ENCODE results near the gene ZSCAN31. TPM values are rescaled to one million over a fixed set of nuclear protein-coding genes. Genes with fewer than 3 reads are reported as not detected.

The ZSCAN31 gene
- polyA plus RNA-seq, 1 of the 3 experiments (the other 2 are of a cell fraction) = 1.9 TPM

DNA sequence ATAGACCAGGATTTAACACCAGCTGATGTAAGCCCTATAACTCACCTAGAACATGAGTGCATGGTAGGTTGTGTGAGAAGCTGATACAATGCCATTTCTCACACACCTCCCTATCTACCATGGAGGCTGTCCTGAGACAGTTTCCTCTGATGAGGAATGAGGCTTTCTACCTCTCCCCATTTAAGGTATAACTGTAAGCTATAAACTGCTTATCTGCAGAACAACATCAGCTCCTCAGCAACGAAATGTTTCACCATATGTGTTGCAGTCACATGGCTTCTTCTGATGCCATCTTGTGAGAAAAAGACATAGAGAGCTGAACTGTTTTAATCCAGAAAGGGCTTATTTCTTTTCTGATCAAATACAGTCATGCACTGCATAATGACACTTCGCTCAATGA is 34.5 kb upstream of the ZSCAN31 start:
- Histone ChIP-seq H3K9me3 (no peaks in the 10 kb centered on the region), H3K9me2 (no peaks in the 10 kb centered on the region), H3K4me3 (ENCODE audit: low read depth in 2 of 2, low read length in 1 of 2) (no peak overlapping the region), H3K4me1 (ENCODE audit: control insufficient read depth in 1 of 2, insufficient read depth in 2 of 2, low read depth in 1 of 2, low read length in 1 of 2) (no peaks in the 10 kb centered on the region), H2AFZ (ENCODE audit: low read depth) (no peak overlapping the region), H3K27me3 (ENCODE audit: insufficient read depth) (no peaks in the 10 kb centered on the region), H3K27ac (ENCODE audit: low read depth in 2 of 2, low read length in 1 of 2) (no peak overlapping the region), H3K4me2 (no peak overlapping the region), H3K9ac (no peak overlapping the region), H4K20me1 (ENCODE audit: insufficient read depth) (no peaks in the 10 kb centered on the region), H3F3A (replicated peaks; ENCODE audit: insufficient read depth) (peaks cover 8% of the 10 kb centered on the region), H3K79me2 (ENCODE audit: insufficient read depth) (no peaks in the 10 kb centered on the region), H3K36me3 (replicated peaks in 1 of 2; ENCODE audit: control insufficient read depth in 1 of 2, insufficient read depth in 2 of 2, low read length in 1 of 2) (peaks cover 7 to 10% of the 10 kb centered on the region in 2 experiments)
- DNase-seq = no peak
- ChIA-PET POLR2A (no interaction called here), CTCF (no interaction called here)
- WGBS (ENCODE audit: low lambda C conversion rate) = 58% methylated on average over 2 of the region's 2 CpGs
- no peak for TF ChIP-seq EP300 (IDR thresholded peaks at IDR 0.05; ENCODE audit: borderline replicate concordance in 1 of 2, low read depth in 1 of 2, low read length in 1 of 2)
- no peak for TF ChIP-seq RXRA (IDR thresholded peaks at IDR 0.05; ENCODE audit: borderline replicate concordance, low read depth)
- TF ChIP-seq TAF1 (IDR thresholded peaks at IDR 0.05; ENCODE audit: borderline replicate concordance, low read depth, low read length) = no peak
- TF ChIP-seq, protein P1, sequence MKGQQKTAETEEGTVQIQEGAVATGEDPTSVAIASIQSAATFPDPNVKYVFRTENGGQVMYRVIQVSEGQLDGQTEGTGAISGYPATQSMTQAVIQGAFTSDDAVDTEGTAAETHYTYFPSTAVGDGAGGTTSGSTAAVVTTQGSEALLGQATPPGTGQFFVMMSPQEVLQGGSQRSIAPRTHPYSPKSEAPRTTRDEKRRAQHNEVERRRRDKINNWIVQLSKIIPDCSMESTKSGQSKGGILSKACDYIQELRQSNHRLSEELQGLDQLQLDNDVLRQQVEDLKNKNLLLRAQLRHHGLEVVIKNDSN (IDR thresholded peaks at IDR 0.05; ENCODE audit: borderline replicate concordance, low read depth) = no peak
- no peak for TF ChIP-seq CHD2 (IDR thresholded peaks at IDR 0.05; ENCODE audit: low read length, partially characterized antibody)
- TF ChIP-seq, protein P2, sequence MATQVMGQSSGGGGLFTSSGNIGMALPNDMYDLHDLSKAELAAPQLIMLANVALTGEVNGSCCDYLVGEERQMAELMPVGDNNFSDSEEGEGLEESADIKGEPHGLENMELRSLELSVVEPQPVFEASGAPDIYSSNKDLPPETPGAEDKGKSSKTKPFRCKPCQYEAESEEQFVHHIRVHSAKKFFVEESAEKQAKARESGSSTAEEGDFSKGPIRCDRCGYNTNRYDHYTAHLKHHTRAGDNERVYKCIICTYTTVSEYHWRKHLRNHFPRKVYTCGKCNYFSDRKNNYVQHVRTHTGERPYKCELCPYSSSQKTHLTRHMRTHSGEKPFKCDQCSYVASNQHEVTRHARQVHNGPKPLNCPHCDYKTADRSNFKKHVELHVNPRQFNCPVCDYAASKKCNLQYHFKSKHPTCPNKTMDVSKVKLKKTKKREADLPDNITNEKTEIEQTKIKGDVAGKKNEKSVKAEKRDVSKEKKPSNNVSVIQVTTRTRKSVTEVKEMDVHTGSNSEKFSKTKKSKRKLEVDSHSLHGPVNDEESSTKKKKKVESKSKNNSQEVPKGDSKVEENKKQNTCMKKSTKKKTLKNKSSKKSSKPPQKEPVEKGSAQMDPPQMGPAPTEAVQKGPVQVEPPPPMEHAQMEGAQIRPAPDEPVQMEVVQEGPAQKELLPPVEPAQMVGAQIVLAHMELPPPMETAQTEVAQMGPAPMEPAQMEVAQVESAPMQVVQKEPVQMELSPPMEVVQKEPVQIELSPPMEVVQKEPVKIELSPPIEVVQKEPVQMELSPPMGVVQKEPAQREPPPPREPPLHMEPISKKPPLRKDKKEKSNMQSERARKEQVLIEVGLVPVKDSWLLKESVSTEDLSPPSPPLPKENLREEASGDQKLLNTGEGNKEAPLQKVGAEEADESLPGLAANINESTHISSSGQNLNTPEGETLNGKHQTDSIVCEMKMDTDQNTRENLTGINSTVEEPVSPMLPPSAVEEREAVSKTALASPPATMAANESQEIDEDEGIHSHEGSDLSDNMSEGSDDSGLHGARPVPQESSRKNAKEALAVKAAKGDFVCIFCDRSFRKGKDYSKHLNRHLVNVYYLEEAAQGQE (IDR thresholded peaks at IDR 0.05; ENCODE audit: low read depth, low read length) = no peak
- TF ChIP-seq FOSL2 (IDR thresholded peaks at IDR 0.05; ENCODE audit: borderline replicate concordance, low read depth) = no peak
- TF ChIP-seq POLR2AphosphoS5 (IDR thresholded peaks at IDR 0.05; ENCODE audit: low read depth, low read length) = no peak
- no peak for TF ChIP-seq MEF2A (IDR thresholded peaks at IDR 0.05; ENCODE audit: borderline replicate concordance, low read depth)

- Histone ChIP-seq H4K20me1 (ENCODE audit: insufficient read depth) (no peaks in the 10 kb centered on the region), H3K9ac (no peak overlapping the region), H3K27ac (ENCODE audit: low read depth in 2 of 2, low read length in 1 of 2) (no peak overlapping the region), H3K4me1 (ENCODE audit: control insufficient read depth in 1 of 2, insufficient read depth in 2 of 2, low read depth in 1 of 2, low read length in 1 of 2) (no peaks in the 10 kb centered on the region), H3K27me3 (ENCODE audit: insufficient read depth) (no peaks in the 10 kb centered on the region), H3K4me3 (ENCODE audit: low read depth in 2 of 2, low read length in 1 of 2) (no peak overlapping the region), H2AFZ (ENCODE audit: low read depth) (no peak overlapping the region), H3K9me3 (no peaks in the 10 kb centered on the region), H3K36me3 (replicated peaks in 1 of 2; ENCODE audit: control insufficient read depth in 1 of 2, insufficient read depth in 2 of 2, low read length in 1 of 2) (peaks cover 11% of the 10 kb centered on the region in 2 experiments), H3K9me2 (no peaks in the 10 kb centered on the region), H3K79me2 (ENCODE audit: insufficient read depth) (no peaks in the 10 kb centered on the region), H3K4me2 (no peak overlapping the region), H3F3A (replicated peaks; ENCODE audit: insufficient read depth) (peaks cover 8% of the 10 kb centered on the region)
- ChIA-PET POLR2A (no interaction called here), CTCF (no interaction called here)
- no peak for DNase-seq
- WGBS (ENCODE audit: low lambda C conversion rate) = 95% methylated on average over 3 of the region's 3 CpGs
- no peak for TF ChIP-seq FOXJ3 (CRISPR knock-in tag; IDR thresholded peaks at IDR 0.05)
- TF ChIP-seq GATA2 (CRISPR knock-in tag; IDR thresholded peaks at IDR 0.05) = no peak
- no peak for TF ChIP-seq TCF12 (IDR thresholded peaks at IDR 0.05)
- TF ChIP-seq FOSL2 (IDR thresholded peaks at IDR 0.05; ENCODE audit: borderline replicate concordance, low read depth) = no peak
- TF ChIP-seq IRF3 (IDR thresholded peaks at IDR 0.05; ENCODE audit: low read depth, low read length) = no peak
- no peak for TF ChIP-seq JUND (IDR thresholded peaks at IDR 0.05)
- TF ChIP-seq, protein P1 (IDR thresholded peaks at IDR 0.05; ENCODE audit: borderline replicate concordance, low read depth) = no peak
- no peak for TF ChIP-seq CHD2 (IDR thresholded peaks at IDR 0.05; ENCODE audit: low read length, partially characterized antibody)
- TF ChIP-seq POLR2AphosphoS5 (IDR thresholded peaks at IDR 0.05; ENCODE audit: low read depth, low read length) = no peak
- no peak for TF ChIP-seq NRF1 (IDR thresholded peaks at IDR 0.05; ENCODE audit: low read depth, low read length)
Observed at GRCh38 chr6:28369463-28369862, 33.5 kb upstream of the ZSCAN31 start.
